ENCODE measurements around the gene LRP8.

DNA sequence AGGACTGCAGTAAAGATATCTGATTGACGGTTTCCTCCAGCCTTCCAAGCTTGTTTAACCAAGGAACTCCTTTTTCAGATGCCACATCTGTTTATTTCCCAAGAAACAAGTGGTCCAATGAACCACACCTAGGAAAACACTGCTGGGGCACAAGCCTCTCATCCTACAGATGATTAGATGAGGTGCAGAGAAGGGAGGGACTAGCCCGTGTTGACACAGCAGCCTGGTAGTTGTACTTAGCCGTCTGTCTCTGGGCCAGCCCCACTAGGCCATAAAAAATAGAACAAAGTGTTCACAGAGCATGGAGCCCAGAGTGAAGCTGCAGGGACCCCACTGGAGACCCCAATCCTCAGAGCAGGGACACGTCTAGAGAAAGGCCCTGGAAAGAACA, 32.1 kb downstream of the LRP8 start:
- TF ChIP-seq TAF1 (IDR thresholded peaks at IDR 0.05; ENCODE audit: low read depth, low read length) (no peak), POLR2A (IDR thresholded peaks at IDR 0.05; ENCODE audit: low read depth, low read length) (no peak), POLR2AphosphoS5 (IDR thresholded peaks at IDR 0.05; ENCODE audit: low read depth, low read length) (no peak), SPI1 (IDR thresholded peaks at IDR 0.05; ENCODE audit: low read depth, low read length) (no peak), POU2F2 (IDR thresholded peaks at IDR 0.05; ENCODE audit: low read depth, low read length) (no peak)

All from GM12891 (cell line).